SK-N-SH treated with all-trans-retinoic acid at 6 μM for 48 hours (cell line): ENCODE measurements around the gene APOF.

Source experiments
- ARNTL ChIP-seq: fragments of 450-650 bp; formaldehyde crosslinking; IDR thresholded peaks from 2 replicates; pipeline ENCODE4 v1.5.0; 2020; ENCODE audit warnings: low read depth, mild to moderate bottlenecking, moderate library complexity, borderline replicate concordance
- ESRRG ChIP-seq: fragments of 250-450 bp; sonication (Bioruptor Pico); IDR thresholded peaks from 2 replicates; pipeline ENCODE4 v1.6.1; 2021; ENCODE audit warnings: mild to moderate bottlenecking
- OSR1 ChIP-seq: fragments of 250-450 bp; sonication (Bioruptor Pico); IDR thresholded peaks from 2 replicates; pipeline ENCODE4 v1.8.0; 2022; ENCODE audit warnings: moderate library complexity, mild to moderate bottlenecking, inconsistent platforms
- ZNF70 ChIP-seq: fragments of 450-650 bp; formaldehyde crosslinking; IDR thresholded peaks from 2 replicates; pipeline ENCODE4 v1.5.0; 2020; ENCODE audit warnings: mild to moderate bottlenecking, moderate library complexity

- TF ChIP-seq ARNTL (CRISPR knock-in tag) = no peak
- no peak for TF ChIP-seq OSR1 (CRISPR knock-in tag)
- no peak for TF ChIP-seq ESRRG (CRISPR knock-in tag)
- no peak for TF ChIP-seq ZNF70 (CRISPR knock-in tag)
Observed at GRCh38 chr12:56377989-56378316, 15.3 kb upstream of the APOF start.
